Astrocyte (in vitro differentiated cells and primary cell): ENCODE results near the gene SLC37A1. TPM values are rescaled to one million over a fixed set of nuclear protein-coding genes. Genes with fewer than 3 reads are reported as not detected.

Source experiments
- DNase-seq: peaks from one replicate; pipeline ENCODE4 v3.0.0-alpha.2; 2010; ENCODE audit warnings: low read depth
- FAIRE-seq: peaks from 2 replicates; lab custom pipeline; 2011; peaks lifted over from hg19 to GRCh38; lab: Jason Lieb, UNC
- H2AFZ ChIP-seq: 2 replicates; pipeline ENCODE4 v1.6.0; 2012; ENCODE audit warnings: low read depth, low read length, inconsistent platforms
- H3K27ac ChIP-seq: 2 replicates; pipeline ENCODE4 v1.5.1; 2011; ENCODE audit warnings: low read depth, low read length, inconsistent platforms
- H3K27me3 ChIP-seq: 2 replicates; pipeline ENCODE4 v1.6.0; 2011; ENCODE audit warnings: low read length, inconsistent platforms; ENCODE audit not compliant: insufficient read depth
- H3K36me3 ChIP-seq: 2 replicates; pipeline ENCODE4 v1.5.1; 2011; ENCODE audit warnings: low read length, inconsistent platforms; ENCODE audit not compliant: insufficient read depth
- H3K4me1 ChIP-seq: 2 replicates; pipeline ENCODE4 v1.5.1; 2011; ENCODE audit warnings: low read length, inconsistent platforms; ENCODE audit not compliant: insufficient read depth
- H3K4me2 ChIP-seq: 2 replicates; pipeline ENCODE4 v1.6.0; 2012; ENCODE audit warnings: low read length, inconsistent platforms
- H3K4me3 ChIP-seq: 2 replicates; pipeline ENCODE4 v1.5.1; 2011; ENCODE audit warnings: low read depth, mild to moderate bottlenecking, low read length, inconsistent platforms; ENCODE audit not compliant: insufficient read depth
- H3K79me2 ChIP-seq: 2 replicates; pipeline ENCODE4 v1.6.0; 2012; ENCODE audit warnings: mild to moderate bottlenecking, low read length, inconsistent platforms; ENCODE audit not compliant: insufficient read depth
- H3K9ac ChIP-seq: 2 replicates; pipeline ENCODE4 v1.6.0; 2012; ENCODE audit warnings: mild to moderate bottlenecking, low read length, inconsistent platforms
- H3K9me3 ChIP-seq: 2 replicates; pipeline ENCODE4 v1.5.1; 2012; ENCODE audit warnings: low read depth, mild to moderate bottlenecking, low read length, inconsistent platforms; ENCODE audit not compliant: insufficient read depth
- H4K20me1 ChIP-seq: 2 replicates; pipeline ENCODE4 v1.6.0; 2012; ENCODE audit warnings: low read length, inconsistent platforms; ENCODE audit not compliant: insufficient read depth
- H3K27ac Mint-ChIP-seq: one replicate; pipeline ENCODE4 v1.8.0; 2021; ENCODE audit warnings: mild to moderate bottlenecking, mixed read lengths; ENCODE audit not compliant: unreplicated experiment
- H3K27me3 Mint-ChIP-seq: one replicate; pipeline ENCODE4 v1.8.0; 2021; ENCODE audit warnings: low read depth, mixed read lengths; ENCODE audit not compliant: unreplicated experiment
- H3K36me3 Mint-ChIP-seq: one replicate; pipeline ENCODE4 v1.8.0; 2021; ENCODE audit warnings: low read depth, mixed read lengths; ENCODE audit not compliant: unreplicated experiment
- H3K4me1 Mint-ChIP-seq: one replicate; pipeline ENCODE4 v1.8.0; 2021; ENCODE audit warnings: low read depth, mixed read lengths; ENCODE audit not compliant: unreplicated experiment
- H3K4me3 Mint-ChIP-seq: one replicate; pipeline ENCODE4 v1.8.0; 2021; ENCODE audit warnings: mild to moderate bottlenecking, moderate library complexity, mixed read lengths; ENCODE audit not compliant: unreplicated experiment
- H3K9me3 Mint-ChIP-seq: one replicate; pipeline ENCODE4 v1.8.0; 2021; ENCODE audit warnings: mild to moderate bottlenecking, mixed read lengths; ENCODE audit not compliant: unreplicated experiment
- CTCF ChIP-seq: IDR thresholded peaks from 2 replicates; pipeline ENCODE4 v1.5.1; 2011; ENCODE audit warnings: low read depth, mild to moderate bottlenecking, inconsistent platforms, low read length, moderate library complexity; ENCODE audit not compliant: insufficient read depth
- EZH2 ChIP-seq: IDR thresholded peaks from 2 replicates; pipeline ENCODE4 v1.6.1; 2012; ENCODE audit warnings: mild to moderate bottlenecking, low read length, inconsistent platforms; ENCODE audit not compliant: insufficient read depth
- total RNA-seq: library from RNA; stranded (reverse); gene quantifications from 2 replicates; pipeline ENCODE4 v1.2.1, GENCODE V29; 2021

Gene SLC37A1
- total RNA-seq, 1 donor from 2014 or later, result 6.9 TPM

GRCh38 chr21:42586406-42586805 is 72.8 kb downstream of the SLC37A1 start:
- Histone ChIP-seq H3K27ac (no peak overlapping the region), H3K4me3 (no peak overlapping the region), H3K36me3 (no peaks in the 10 kb centered on the region), H3K4me2 (no peak overlapping the region), H3K9ac (no peak overlapping the region), H3K27me3 (no peaks in the 10 kb centered on the region), H3K4me1 (no peaks in the 10 kb centered on the region), H3K9me3 (no peaks in the 10 kb centered on the region), H3K79me2 (no peaks in the 10 kb centered on the region), H4K20me1 (no peaks in the 10 kb centered on the region), H2AFZ (no peak overlapping the region)
- FAIRE-seq (no peak), DNase-seq (no peak)
- Mint-ChIP-seq H3K36me3 (no peaks in the 10 kb centered on the region), H3K4me3 (no peak overlapping the region), H3K27ac (no peak overlapping the region), H3K27me3 (peaks cover 28% of the 10 kb centered on the region), H3K9me3 (no peaks in the 10 kb centered on the region), H3K4me1 (peaks cover 1% of the 10 kb centered on the region)
- TF ChIP-seq EZH2 (no peak), CTCF (no peak)

GRCh38 chr21:42587036-42587435 is 73.4 kb downstream of the SLC37A1 start:
- H3K9me3 Mint-ChIP-seq, result no peaks in the 10 kb centered on the region
- no peaks in the 10 kb centered on the region for H3K36me3 ChIP-seq
- H3K4me3 ChIP-seq, result no peak overlapping the region
- TF ChIP-seq CTCF (no peak), EZH2 (no peak)
- H3K27ac ChIP-seq, result no peak overlapping the region
- H2AFZ ChIP-seq, result no peak overlapping the region
- H4K20me1 ChIP-seq, result no peaks in the 10 kb centered on the region
- peaks cover 1% of the 10 kb centered on the region for H3K4me1 Mint-ChIP-seq
- no peaks in the 10 kb centered on the region for H3K36me3 Mint-ChIP-seq
- no peak for FAIRE-seq
- no peak for DNase-seq
- no peak overlapping the region for H3K4me2 ChIP-seq
- H3K79me2 ChIP-seq, result no peaks in the 10 kb centered on the region
- no peak overlapping the region for H3K4me3 Mint-ChIP-seq
- no peak overlapping the region for H3K9ac ChIP-seq
- H3K27me3 ChIP-seq, result no peaks in the 10 kb centered on the region
- no peaks in the 10 kb centered on the region for H3K9me3 ChIP-seq
- H3K27ac Mint-ChIP-seq, result no peak overlapping the region
- H3K4me1 ChIP-seq, result no peaks in the 10 kb centered on the region
- H3K27me3 Mint-ChIP-seq, result peaks cover 31% of the 10 kb centered on the region

GRCh38 chr21:42590431-42591131 is 76.9 kb downstream of the SLC37A1 start:
- Histone ChIP-seq H3K4me3 (no peak overlapping the region), H3K27ac (no peak overlapping the region), H3K9me3 (no peaks in the 10 kb centered on the region), H3K4me2 (no peak overlapping the region), H3K79me2 (no peaks in the 10 kb centered on the region), H3K36me3 (no peaks in the 10 kb centered on the region), H3K27me3 (peaks cover 2% of the 10 kb centered on the region), H3K4me1 (no peaks in the 10 kb centered on the region), H3K9ac (no peak overlapping the region), H2AFZ (no peak overlapping the region), H4K20me1 (no peaks in the 10 kb centered on the region)
- Mint-ChIP-seq H3K4me3 (no peak overlapping the region), H3K36me3 (peaks cover 1% of the 10 kb centered on the region), H3K4me1 (no peaks in the 10 kb centered on the region), H3K27me3 (peaks cover 28% of the 10 kb centered on the region), H3K9me3 (no peaks in the 10 kb centered on the region), H3K27ac (no peak overlapping the region)
- DNase-seq, result no peak
- no peak for TF ChIP-seq EZH2
- no peak for TF ChIP-seq CTCF
- FAIRE-seq, result no peak
